HepG2 (cell line): ENCODE measurements around the gene PXT1. TPM values are rescaled to one million over a fixed set of nuclear protein-coding genes. Genes with fewer than 3 reads are reported as not detected.
A peak's percentile ranks its signal among the peaks of the same experiment; 100 is the strongest.

Experiments
- CEBPG ChIP-seq: IDR thresholded peaks from 2 replicates; pipeline ENCODE4 v1.6.1; 2016
- FOXK2 ChIP-seq: fragments of 450-650 bp; IDR thresholded peaks from 2 replicates; pipeline ENCODE4 v1.6.1; 2016
- GABPA ChIP-seq, 2 experiments: IDR thresholded peaks; 2 replicates each; pipeline ENCODE4 v1.6.1; 2011 to 2016; ENCODE audit warnings: low read depth in 2 of 2, low read length in 1 of 2, missing biosample characterization in 1 of 2, missing genetic modification characterization in 1 of 2
- HDAC6 ChIP-seq: fragments of 200-600 bp; sonication (generic); IDR thresholded peaks from 2 replicates; pipeline ENCODE4 v1.7.0; 2017; ENCODE audit warnings: mild to moderate bottlenecking, antibody characterized with exemption, low read length, low read depth
- HOXD1 ChIP-seq: sonication (generic); formaldehyde crosslinking; IDR thresholded peaks from 2 replicates; pipeline ENCODE4 v1.5.0; 2020; ENCODE audit warnings: missing genetic modification reagents
- MTF1 ChIP-seq: sonication (generic); formaldehyde crosslinking; IDR thresholded peaks from 2 replicates; pipeline ENCODE4 v1.5.0; 2020; ENCODE audit warnings: missing genetic modification reagents
- NONO ChIP-seq, 2 experiments: fragments of 450-650 bp in 1 of 2; sonication (generic) in 1 of 2; formaldehyde crosslinking in 1 of 2; IDR thresholded peaks in 1 of 2; conservative IDR thresholded peaks in 1 of 2; 2 replicates each; pipeline versions ENCODE4 v1.6.1 to v1.8.0; 2017 to 2022; ENCODE audit warnings: mild to moderate bottlenecking in 1 of 2, missing genetic modification reagents in 1 of 2, moderate library complexity in 1 of 2
- ONECUT2 ChIP-seq: sonication (generic); formaldehyde crosslinking; IDR thresholded peaks from 2 replicates; pipeline ENCODE4 v1.4.0; 2020; ENCODE audit warnings: missing genetic modification reagents
- POLR2AphosphoS5 ChIP-seq: IDR thresholded peaks from 2 replicates; pipeline ENCODE4 v1.6.1; 2012; ENCODE audit warnings: low read depth, low read length
- REST ChIP-seq, 2 experiments: IDR thresholded peaks; 2 replicates each; pipeline ENCODE4 v1.6.1; 2011 to 2012; ENCODE audit warnings: low read length in 2 of 2, borderline replicate concordance in 1 of 2, low read depth in 1 of 2, mild to moderate bottlenecking in 1 of 2, moderate library complexity in 1 of 2
- SMARCE1 ChIP-seq: fragments of 450-650 bp; IDR thresholded peaks from 2 replicates; pipeline ENCODE4 v1.6.1; 2017; ENCODE audit warnings: borderline replicate concordance
- SYNCRIP ChIP-seq: fragments of 200-400 bp; formaldehyde crosslinking; IDR thresholded peaks from 2 replicates; pipeline ENCODE4 v1.6.1; 2018; ENCODE audit warnings: mild to moderate bottlenecking, low read depth, low read length; ENCODE audit not compliant: insufficient read depth
- TCF7L2 ChIP-seq: IDR thresholded peaks from 2 replicates; pipeline ENCODE4 v1.6.1; 2011; ENCODE audit warnings: mild to moderate bottlenecking, low read depth, low read length, moderate library complexity
- ZBTB26 ChIP-seq: IDR thresholded peaks from 2 replicates; pipeline ENCODE4 v1.6.1; 2016; ENCODE audit warnings: missing compliant biosample characterization, missing genetic modification reagents, borderline replicate concordance
- ZEB1 ChIP-seq: IDR thresholded peaks from 2 replicates; pipeline ENCODE4 v1.6.1; 2012; ENCODE audit warnings: mild to moderate bottlenecking, low read depth, inconsistent platforms; ENCODE audit not compliant: insufficient replicate concordance
- ZNF235 ChIP-seq: sonication (generic); formaldehyde crosslinking; IDR thresholded peaks from 2 replicates; pipeline ENCODE4 v1.8.1; 2023; ENCODE audit warnings: mild to moderate bottlenecking, missing genetic modification reagents, borderline replicate concordance
- ZNF253 ChIP-seq: sonication (generic); formaldehyde crosslinking; IDR thresholded peaks from 2 replicates; pipeline ENCODE4 v1.8.0; 2022; ENCODE audit warnings: mild to moderate bottlenecking, missing genetic modification reagents, borderline replicate concordance
- ZNF430 ChIP-seq: sonication (generic); formaldehyde crosslinking; IDR thresholded peaks from 2 replicates; pipeline ENCODE4 v1.9.0; 2021; ENCODE audit warnings: mild to moderate bottlenecking, missing genetic modification reagents
- ZNF570 ChIP-seq: sonication (generic); formaldehyde crosslinking; IDR thresholded peaks from 2 replicates; pipeline ENCODE4 v1.4.0; 2020; ENCODE audit warnings: mild to moderate bottlenecking, missing genetic modification reagents, borderline replicate concordance
- ZNF781 ChIP-seq: sonication (generic); formaldehyde crosslinking; IDR thresholded peaks from 2 replicates; pipeline ENCODE4 v1.5.1; 2020; ENCODE audit warnings: borderline replicate concordance, mild to moderate bottlenecking, missing genetic modification reagents; ENCODE audit errors: not compliant biosample characterization
- ZNF839 ChIP-seq: sonication (generic); formaldehyde crosslinking; IDR thresholded peaks from 2 replicates; pipeline ENCODE4 v1.4.0; 2020; ENCODE audit warnings: missing genetic modification reagents, mild to moderate bottlenecking, borderline replicate concordance
- ZSCAN9 ChIP-seq: IDR thresholded peaks from 2 replicates; pipeline ENCODE4 v1.6.1; 2016; ENCODE audit warnings: borderline replicate concordance
- ZXDC ChIP-seq: sonication (generic); formaldehyde crosslinking; IDR thresholded peaks from 2 replicates; pipeline ENCODE4 v1.5.0; 2020; ENCODE audit warnings: mild to moderate bottlenecking, missing genetic modification reagents
- polyA plus RNA-seq, 8 experiments: library from polyadenylated mRNA; depleted of rRNA in 3 of 8; stranded (reverse) in 7 of 8; unstranded in 1 of 8; fragments of >200 nt; fragmentation: Illumina TruSeq in 4 of 8; extraction: Trizol in 4 of 8; gene quantifications; 2 replicates each; pipeline versions ENCODE4 v1.2.1 to v1.2.3, GENCODE V29; 2011 to 2016; ENCODE audit warnings: low read depth in 4 of 8, missing spikeins in 1 of 8, mixed read lengths in 1 of 8; ENCODE audit not compliant: insufficient read depth in 1 of 8
- total RNA-seq, 5 experiments: library from RNA; depleted of rRNA; stranded (reverse); fragments of >200 nt; fragmentation: Illumina TruSeq; extraction: Trizol; gene quantifications; 2 replicates each; pipeline ENCODE4 v1.2.3, GENCODE V29; 2016; ENCODE audit warnings: low read depth in 1 of 5

PXT1 gene
- total and polyA plus RNA-seq, 2 of the 13 experiments (the other 11 are each of a cell fraction or from before 2014, with no cell fraction given) = 0.04 TPM; not detected in 1

- TF ChIP-seq ZNF781 (no peak), HDAC6 (no peak), REST (IDR thresholded peaks at IDR 0.05; ENCODE audit: borderline replicate concordance in 1 of 2, low read depth in 1 of 2, low read length in 2 of 2) (no peak), SMARCE1 (no peak), GABPA (IDR thresholded peaks at IDR 0.05; ENCODE audit: low read depth, low read length) (no peak), GABPA (CRISPR knock-in tag; IDR thresholded peaks at IDR 0.05; ENCODE audit: low read depth) (no peak), ZNF430 (CRISPR knock-in tag) (no peak), ZSCAN9 (CRISPR knock-in tag) (peak; percentile 15; the same call in 1 of the 2 replicates), ZNF839 (no peak), ONECUT2 (no peak), ZNF570 (CRISPR knock-in tag) (no peak), CEBPG (CRISPR knock-in tag) (no peak; the same call in 1 of the 2 replicates), MTF1 (CRISPR knock-in tag) (no peak), ZEB1 (no peak), TCF7L2 (no peak), SYNCRIP (no peak), ZXDC (CRISPR knock-in tag) (no peak), ZNF235 (CRISPR knock-in tag) (no peak), POLR2AphosphoS5 (no peak), NONO (IDR thresholded peaks at IDR 0.05) (no peak), NONO (CRISPR knock-in tag; conservative IDR thresholded peaks at IDR 0.05) (no peak), ZNF253 (CRISPR knock-in tag) (no peak), FOXK2 (no peak), ZBTB26 (no peak), HOXD1 (CRISPR knock-in tag) (no peak)
Observed at GRCh38 chr6:36340618-36341454, 101.8 kb downstream of the PXT1 start (continued).
